GM12878 (cell line): ENCODE results near the gene RAP1A. TPM values are rescaled to one million over a fixed set of nuclear protein-coding genes. Genes with fewer than 3 reads are reported as not detected.

Experiments
- CBFB ChIP-seq: IDR thresholded peaks from 2 replicates; pipeline ENCODE4 v1.6.1; 2016; ENCODE audit warnings: antibody characterized with exemption, low read depth
- CEBPB ChIP-seq, 2 experiments: fragments of 150-350 bp in 1 of 2; IDR thresholded peaks; 2 replicates each; pipeline ENCODE4 v1.6.1; 2012 to 2014; ENCODE audit warnings: low read depth in 2 of 2, low read length in 2 of 2, borderline replicate concordance in 1 of 2, inconsistent platforms in 1 of 2
- CEBPZ ChIP-seq: fragments of 150-350 bp; IDR thresholded peaks from 2 replicates; pipeline ENCODE4 v1.6.1; 2016; ENCODE audit warnings: low read depth, low read length
- EP300 ChIP-seq, 2 experiments: fragments of 150-350 bp in 1 of 2; IDR thresholded peaks; 2 replicates each; pipeline ENCODE4 v1.6.1; 2011 to 2012; ENCODE audit warnings: low read depth in 2 of 2, low read length in 2 of 2, borderline replicate concordance in 1 of 2, improper control_type of control experiment in 1 of 2, inconsistent platforms in 1 of 2; ENCODE audit not compliant: control insufficient read depth in 1 of 2
- JUNB ChIP-seq: IDR thresholded peaks from 2 replicates; pipeline ENCODE4 v1.6.1; 2016; ENCODE audit warnings: antibody characterized with exemption, mild to moderate bottlenecking
- JUND ChIP-seq: IDR thresholded peaks from 2 replicates; pipeline ENCODE4 v1.6.1; 2012; ENCODE audit warnings: low read depth, mild to moderate bottlenecking, low read length, improper control_type of control experiment, moderate library complexity
- MEF2B ChIP-seq: fragments of 450-650 bp; IDR thresholded peaks from 2 replicates; pipeline ENCODE4 v1.6.1; 2018; ENCODE audit warnings: mild to moderate bottlenecking, moderate library complexity; ENCODE audit not compliant: partially characterized antibody, poor library complexity, severe bottlenecking
- PAX5 ChIP-seq: IDR thresholded peaks from 2 replicates; pipeline ENCODE4 v1.6.1; 2011; ENCODE audit warnings: low read depth, low read length, borderline replicate concordance
- POLR2AphosphoS5 ChIP-seq: IDR thresholded peaks from 2 replicates; pipeline ENCODE4 v1.6.1; 2011; ENCODE audit warnings: mild to moderate bottlenecking, low read length, inconsistent platforms
- RELA ChIP-seq: fragments of 450-650 bp; IDR thresholded peaks from 2 replicates; pipeline ENCODE4 v1.8.0; 2014; ENCODE audit warnings: borderline replicate concordance; ENCODE audit not compliant: partially characterized antibody
- SKIL ChIP-seq: fragments of 450-650 bp; IDR thresholded peaks from 2 replicates; pipeline ENCODE4 v1.6.1; 2017; ENCODE audit warnings: mild to moderate bottlenecking, low read depth, inconsistent platforms; ENCODE audit not compliant: poor library complexity, severe bottlenecking
- SP1 ChIP-seq: IDR thresholded peaks from one replicate; pipeline ENCODE4 v1.6.1; 2011; ENCODE audit warnings: low read depth, low read length
- SRF ChIP-seq, 2 experiments: IDR thresholded peaks; 2 replicates each; pipeline ENCODE4 v1.6.1; 2011; ENCODE audit warnings: low read depth in 2 of 2, low read length in 2 of 2, mild to moderate bottlenecking in 1 of 2, moderate library complexity in 1 of 2
- TCF7 ChIP-seq: IDR thresholded peaks from 2 replicates; pipeline ENCODE4 v1.6.1; 2014; ENCODE audit warnings: antibody characterized with exemption, borderline replicate concordance
- YY1 ChIP-seq: IDR thresholded peaks from 2 replicates; pipeline ENCODE4 v1.6.1; 2011; ENCODE audit warnings: low read depth, mild to moderate bottlenecking, low read length
- ZBED1 ChIP-seq: IDR thresholded peaks from 2 replicates; pipeline ENCODE4 v1.6.1; 2016; ENCODE audit warnings: borderline replicate concordance
- polyA plus RNA-seq, 11 experiments: library from polyadenylated mRNA; depleted of rRNA in 4 of 11; unstranded in 6 of 11; stranded (reverse) in 5 of 11; fragments of >200 nt; fragmentation: Nextera tagmentation in 4 of 11; fragmentation: Illumina TruSeq in 1 of 11; extraction: Ambion mirVana in 4 of 11; extraction: Trizol in 1 of 11; gene quantifications; 1 replicate in 1 of 11; 2 replicates in 10 of 11; pipeline versions ENCODE4 v1.2.1 to v1.2.3, GENCODE V29; 2011 to 2016; ENCODE audit warnings: inconsistent platforms in 2 of 11, missing spikeins in 2 of 11, low read depth in 1 of 11
- total RNA-seq, 4 experiments: library from RNA; depleted of rRNA in 3 of 4; stranded (reverse); fragments of >200 nt in 3 of 4; fragmentation: Illumina TruSeq in 1 of 4; extraction: Trizol in 1 of 4; gene quantifications; 2 replicates each; pipeline versions ENCODE4 v1.2.1 to v1.2.3, GENCODE V29; 2013 to 2021
- TF ChIP-seq, protein P1 (sequence below): fragments of 450-650 bp; IDR thresholded peaks from 2 replicates; pipeline ENCODE4 v1.6.1; 2014; ENCODE audit warnings: mild to moderate bottlenecking

RAP1A gene
- total and polyA plus RNA-seq, 10 of the 15 experiments (the other 5 are each of a cell fraction or from before 2014, with no cell fraction given) = 38.4 to 213 (median 86.0) TPM

DNA sequence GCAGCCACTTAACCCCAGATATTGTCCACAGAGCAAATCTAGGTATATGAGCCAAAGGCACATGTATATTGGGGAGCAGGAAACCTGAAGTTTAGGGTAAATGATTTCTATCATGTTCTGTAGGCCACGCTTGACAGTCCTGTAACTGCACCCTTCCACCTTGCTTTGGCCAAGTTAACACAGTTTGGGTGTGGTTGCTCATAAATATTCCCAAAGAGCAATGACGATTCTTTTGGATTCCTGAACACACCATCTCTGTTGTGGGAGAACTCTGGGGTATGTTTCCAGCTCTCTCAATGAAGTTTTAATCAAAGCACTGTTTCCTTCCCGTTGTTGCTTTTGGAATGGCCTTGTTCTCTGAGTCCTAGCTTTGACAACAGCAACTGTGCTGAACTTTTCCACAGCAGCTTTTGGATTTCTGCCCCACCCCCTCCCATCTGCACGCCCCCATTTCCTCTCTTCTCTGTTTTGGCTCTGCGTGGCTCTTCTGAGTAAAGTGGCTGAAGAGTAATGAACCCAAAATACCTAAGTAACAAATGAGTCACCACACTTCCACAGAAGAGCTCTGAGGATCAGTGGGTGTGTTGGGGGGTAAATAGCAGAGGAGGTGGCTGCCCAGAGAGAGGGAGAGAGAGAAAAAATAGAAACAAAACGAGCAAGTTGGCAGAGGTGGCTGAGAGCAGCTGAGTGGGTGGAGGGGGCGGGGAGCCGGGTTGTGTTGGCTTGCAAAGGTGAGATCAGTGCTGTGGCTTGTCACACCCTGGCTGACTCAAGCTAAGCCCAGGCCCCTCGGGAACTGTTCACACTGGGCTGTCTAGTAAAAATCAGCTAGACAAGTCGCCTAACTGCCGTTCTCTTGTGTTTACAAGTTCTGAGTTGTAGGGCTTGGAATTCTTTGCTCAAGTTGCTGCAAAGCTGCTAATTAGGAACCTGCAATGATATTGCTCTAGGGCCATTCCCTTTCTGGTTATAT lies 26.9 kb upstream of the RAP1A start (continued):
- TF ChIP-seq JUND (peak; percentile 68; the same call in 1 of the 2 replicates), CEBPZ (no peak), POLR2AphosphoS5 (peak; percentile 72), SP1 (no peak), EP300 (IDR thresholded peaks at IDR 0.05; ENCODE audit: borderline replicate concordance in 1 of 2, control insufficient read depth in 1 of 2, low read depth in 2 of 2, low read length in 2 of 2) (peak; percentile 78 to 93), PAX5 (peak; percentile 74; the same call in 1 of the 2 replicates), CBFB (peak; percentile 66; the same call in 1 of the 2 replicates), YY1 (peak; percentile 62; the same call in 1 of the 2 replicates), ZBED1 (peak; percentile 99), SRF (IDR thresholded peaks at IDR 0.05; ENCODE audit: low read depth in 2 of 2, low read length in 2 of 2) (peak in 1 of 2 experiments; percentile 58; a peak in 2 of 4 replicates), CEBPB (IDR thresholded peaks at IDR 0.05; ENCODE audit: borderline replicate concordance in 1 of 2, low read depth in 2 of 2, low read length in 2 of 2) (0 out of 4 replicates have a peak, but pooled peaks of 1 of the 2 experiments have one; percentile 28), TCF7 (peak; percentile 73), MEF2B (peak; percentile 99), JUNB (peak; percentile 93), SKIL (peak; percentile 99), RELA (peak; percentile 78)
- TF ChIP-seq, protein P1, sequence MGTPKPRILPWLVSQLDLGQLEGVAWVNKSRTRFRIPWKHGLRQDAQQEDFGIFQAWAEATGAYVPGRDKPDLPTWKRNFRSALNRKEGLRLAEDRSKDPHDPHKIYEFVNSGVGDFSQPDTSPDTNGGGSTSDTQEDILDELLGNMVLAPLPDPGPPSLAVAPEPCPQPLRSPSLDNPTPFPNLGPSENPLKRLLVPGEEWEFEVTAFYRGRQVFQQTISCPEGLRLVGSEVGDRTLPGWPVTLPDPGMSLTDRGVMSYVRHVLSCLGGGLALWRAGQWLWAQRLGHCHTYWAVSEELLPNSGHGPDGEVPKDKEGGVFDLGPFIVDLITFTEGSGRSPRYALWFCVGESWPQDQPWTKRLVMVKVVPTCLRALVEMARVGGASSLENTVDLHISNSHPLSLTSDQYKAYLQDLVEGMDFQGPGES = no peak
